ENCODE results near the gene PCDH15. TPM values are rescaled to one million over a fixed set of nuclear protein-coding genes. Genes with fewer than 3 reads are reported as not detected.

The PCDH15 gene
- total RNA-seq, 1 donor from 2014 or later: 2.1 TPM

DNA sequence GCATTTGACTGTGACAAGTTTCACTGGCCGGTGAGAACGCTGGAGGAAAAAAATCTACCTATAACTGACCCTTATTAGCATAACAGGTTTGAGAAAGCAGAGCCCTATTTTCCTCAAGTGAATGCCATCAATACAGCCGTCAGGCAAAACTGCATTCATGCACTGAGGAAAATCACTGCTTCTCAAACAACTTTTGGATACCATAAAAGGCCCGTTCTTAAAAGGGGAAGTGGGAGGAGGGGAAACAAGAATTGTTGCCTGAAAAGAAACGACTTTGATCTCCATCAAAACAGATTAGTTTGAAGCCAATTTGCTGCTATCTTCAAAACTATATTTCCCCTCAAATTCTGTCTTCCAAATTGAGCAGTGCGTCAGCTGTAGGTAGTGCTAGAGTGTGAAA lies 670.6 kb downstream of the PCDH15 start:
- ATAC-seq: no peak
- DNase-seq: no peak
- no peaks in the 10 kb centered on the region for H3K4me1 ChIP-seq
- no peaks in the 10 kb centered on the region for H3K9me3 ChIP-seq
- no peaks in the 10 kb centered on the region for H3K27me3 ChIP-seq (ENCODE audit: low read depth)
- no peak overlapping the region for H3K27ac ChIP-seq
- TF ChIP-seq, protein P1, sequence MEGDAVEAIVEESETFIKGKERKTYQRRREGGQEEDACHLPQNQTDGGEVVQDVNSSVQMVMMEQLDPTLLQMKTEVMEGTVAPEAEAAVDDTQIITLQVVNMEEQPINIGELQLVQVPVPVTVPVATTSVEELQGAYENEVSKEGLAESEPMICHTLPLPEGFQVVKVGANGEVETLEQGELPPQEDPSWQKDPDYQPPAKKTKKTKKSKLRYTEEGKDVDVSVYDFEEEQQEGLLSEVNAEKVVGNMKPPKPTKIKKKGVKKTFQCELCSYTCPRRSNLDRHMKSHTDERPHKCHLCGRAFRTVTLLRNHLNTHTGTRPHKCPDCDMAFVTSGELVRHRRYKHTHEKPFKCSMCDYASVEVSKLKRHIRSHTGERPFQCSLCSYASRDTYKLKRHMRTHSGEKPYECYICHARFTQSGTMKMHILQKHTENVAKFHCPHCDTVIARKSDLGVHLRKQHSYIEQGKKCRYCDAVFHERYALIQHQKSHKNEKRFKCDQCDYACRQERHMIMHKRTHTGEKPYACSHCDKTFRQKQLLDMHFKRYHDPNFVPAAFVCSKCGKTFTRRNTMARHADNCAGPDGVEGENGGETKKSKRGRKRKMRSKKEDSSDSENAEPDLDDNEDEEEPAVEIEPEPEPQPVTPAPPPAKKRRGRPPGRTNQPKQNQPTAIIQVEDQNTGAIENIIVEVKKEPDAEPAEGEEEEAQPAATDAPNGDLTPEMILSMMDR (IDR thresholded peaks at IDR 0.05): no peak
- intact Hi-C loops (cut with DNase I): no loop called here
- no peaks in the 10 kb centered on the region for H3K36me3 ChIP-seq
- no peak overlapping the region for H3K4me3 ChIP-seq

DNA sequence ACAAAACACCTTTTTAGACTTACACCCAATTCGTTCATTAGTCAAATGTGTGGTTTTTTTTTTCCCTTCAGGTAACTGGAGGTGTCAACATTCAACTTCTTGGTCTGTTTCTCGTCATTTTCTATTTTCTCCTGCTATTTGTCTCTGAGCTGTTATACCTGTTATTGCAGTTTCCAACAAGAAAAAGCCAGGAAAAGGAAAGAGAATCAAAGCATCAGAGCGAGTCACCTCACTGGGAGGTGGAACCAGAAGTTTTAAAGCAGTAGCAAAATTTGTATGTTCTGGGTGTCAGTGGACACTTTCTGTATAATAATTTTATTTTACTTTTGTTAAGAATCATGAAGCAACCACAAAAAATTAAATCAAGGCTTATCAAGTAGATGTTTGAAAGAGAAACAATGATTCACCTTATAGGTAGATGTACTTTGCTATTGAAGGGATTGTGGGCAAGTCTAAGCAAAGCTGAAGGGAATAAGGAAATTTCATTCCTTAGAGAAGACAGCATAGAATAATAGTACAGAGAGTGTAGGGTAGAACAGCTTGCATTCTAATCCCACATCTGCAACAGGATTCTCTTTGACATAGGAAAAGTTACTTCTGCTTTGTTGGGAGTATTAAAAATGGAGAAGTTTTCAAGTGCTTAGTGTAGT lies 675.8 kb downstream of the PCDH15 start:
- H3K27me3 ChIP-seq (ENCODE audit: low read depth): no peaks in the 10 kb centered on the region
- no peak overlapping the region for H3K4me3 ChIP-seq
- DNase-seq (no peak), ATAC-seq (no peak)
- no peak overlapping the region for H3K27ac ChIP-seq
- no peaks in the 10 kb centered on the region for H3K36me3 ChIP-seq
- no peaks in the 10 kb centered on the region for H3K9me3 ChIP-seq
- H3K4me1 ChIP-seq: no peaks in the 10 kb centered on the region
- TF ChIP-seq, protein P1 (IDR thresholded peaks at IDR 0.05): no peak
- intact Hi-C loops (cut with DNase I): no loop called here

DNA sequence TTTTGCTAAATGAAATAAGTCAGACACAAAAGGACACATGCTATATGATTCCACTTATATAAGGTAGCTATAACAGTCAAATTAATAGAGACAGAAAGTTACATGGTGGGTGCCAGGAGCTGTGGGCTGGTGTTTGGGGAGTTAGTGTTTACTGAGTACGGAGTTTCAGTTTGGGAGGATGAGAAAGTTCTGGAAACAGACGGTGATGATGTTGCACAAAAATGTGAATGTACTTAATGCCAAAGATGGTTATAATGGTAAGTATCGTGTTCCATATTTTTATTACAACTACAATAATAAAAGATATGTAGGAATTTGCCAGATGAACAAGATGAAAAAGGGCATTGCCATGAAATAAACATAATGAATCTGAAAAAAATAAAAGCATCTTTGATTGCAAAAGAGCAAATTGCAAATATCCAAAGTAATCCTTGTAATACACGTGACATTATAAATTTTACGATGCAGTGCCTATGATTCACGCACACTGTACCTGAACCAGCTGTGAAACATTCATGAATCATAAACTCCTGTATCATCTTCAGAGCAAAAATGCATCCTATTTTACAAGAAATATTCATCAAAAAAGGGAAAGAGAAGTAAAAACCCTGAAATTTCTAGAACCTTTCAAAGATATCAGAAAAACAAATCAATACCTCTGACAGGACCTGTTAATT lies 676.7 kb downstream of the PCDH15 start:
- intact Hi-C loops (cut with DNase I): no loop called here
- no peaks in the 10 kb centered on the region for H3K36me3 ChIP-seq
- ATAC-seq (no peak), DNase-seq (no peak)
- TF ChIP-seq, protein P1 (IDR thresholded peaks at IDR 0.05): no peak
- H3K27me3 ChIP-seq (ENCODE audit: low read depth): no peaks in the 10 kb centered on the region
- H3K4me1 ChIP-seq: no peaks in the 10 kb centered on the region
- H3K9me3 ChIP-seq: no peaks in the 10 kb centered on the region
- no peak overlapping the region for H3K27ac ChIP-seq
- H3K4me3 ChIP-seq: no peak overlapping the region

DNA sequence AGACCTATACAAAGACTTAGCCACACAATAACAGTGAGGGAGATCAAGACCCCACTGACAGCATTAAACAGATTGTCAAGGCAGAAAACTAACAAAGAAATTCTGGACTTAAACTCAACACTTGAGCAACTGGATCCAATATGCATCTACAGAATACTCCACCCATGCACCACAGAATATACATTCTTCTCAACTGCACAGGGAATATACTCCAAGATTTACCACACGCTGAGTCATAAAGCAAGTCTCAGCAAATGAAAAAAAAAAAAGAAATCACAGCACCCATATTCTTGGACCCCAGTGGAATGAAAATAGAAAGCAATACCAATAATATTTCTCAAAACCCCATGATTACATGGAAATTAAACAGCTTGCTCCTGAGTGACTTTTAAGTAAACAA lies 680.2 kb downstream of the PCDH15 start:
- no peaks in the 10 kb centered on the region for H3K9me3 ChIP-seq
- no peaks in the 10 kb centered on the region for H3K27me3 ChIP-seq (ENCODE audit: low read depth)
- no peak for ATAC-seq
- intact Hi-C loops (cut with DNase I): no loop called here
- TF ChIP-seq, protein P1 (IDR thresholded peaks at IDR 0.05): no peak
- H3K4me3 ChIP-seq: no peak overlapping the region
- DNase-seq: no peak
- no peaks in the 10 kb centered on the region for H3K36me3 ChIP-seq
- H3K4me1 ChIP-seq: no peaks in the 10 kb centered on the region
- H3K27ac ChIP-seq: no peak overlapping the region

DNA sequence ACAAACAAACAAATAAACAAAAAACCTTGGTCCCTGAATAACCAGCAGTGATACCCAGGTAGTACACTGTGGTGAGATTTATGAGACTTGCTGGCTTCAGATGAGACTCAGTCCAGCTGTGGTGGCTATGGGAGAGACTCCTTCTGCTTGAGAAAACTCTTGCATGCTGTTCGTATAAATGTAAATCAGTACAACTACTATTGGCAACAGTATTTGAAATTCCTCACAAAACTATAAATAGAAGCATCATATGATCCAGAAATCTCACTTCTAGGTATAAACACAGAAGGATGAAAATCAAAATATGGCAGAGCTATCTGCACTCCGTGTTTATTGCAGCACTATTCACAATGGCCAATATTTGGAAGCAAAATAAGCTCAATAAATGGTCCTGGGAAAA lies 692.1 kb downstream of the PCDH15 start:
- TF ChIP-seq, protein P1 (IDR thresholded peaks at IDR 0.05): no peak
- intact Hi-C loops (cut with DNase I): no loop called here
- Histone ChIP-seq H3K4me1 (no peaks in the 10 kb centered on the region), H3K27me3 (ENCODE audit: low read depth) (no peaks in the 10 kb centered on the region), H3K27ac (no peak overlapping the region), H3K36me3 (no peaks in the 10 kb centered on the region), H3K4me3 (no peak overlapping the region), H3K9me3 (no peaks in the 10 kb centered on the region)
- DNase-seq (no peak), ATAC-seq (no peak)
